B cell (primary cell): ENCODE measurements around the gene RPA3. TPM values are rescaled to one million over a fixed set of nuclear protein-coding genes. Genes with fewer than 3 reads are reported as not detected.

Experiments
- ATAC-seq: fragments of 200-7000 bp; cut with Tn5 transposase; one replicate; pipeline ENCODE4 v1.10.0; 2021; ENCODE audit warnings: low read depth, mild to moderate bottlenecking, moderate number of reproducible peaks, moderate library complexity
- CTCF ChIA-PET: fragments of 350-600 bp; sonication (Branson Sonifier 250); formaldehyde crosslinking; loops from one replicate; lab custom pipeline; 2021; ENCODE audit warnings: antibody characterized with exemption, inconsistent platforms; lab: Charles Lee
- POLR2A ChIA-PET: fragments of 350-600 bp; sonication (Branson Sonifier 250); formaldehyde crosslinking; loops from one replicate; lab custom pipeline; 2021; ENCODE audit warnings: antibody characterized with exemption; lab: Charles Lee
- DNase-seq: peaks from one replicate; pipeline ENCODE4 v3.0.0; 2013
- H2AFZ ChIP-seq: 2 replicates; pipeline ENCODE4 v1.6.1; 2012; ENCODE audit warnings: mild to moderate bottlenecking, low read depth, low read length; ENCODE audit not compliant: insufficient read depth, poor library complexity, severe bottlenecking
- H3K27ac ChIP-seq, 2 donors: 1 replicate in 1 of 2; 2 replicates in 1 of 2; pipeline ENCODE4 v1.5.1; 2012 to 2013; ENCODE audit warnings: low read length in 2 of 2, mild to moderate bottlenecking in 2 of 2, moderate library complexity in 1 of 2
- H3K27me3 ChIP-seq, 4 experiments: fragments of 200-600 bp in 1 of 4; sonication (generic) in 1 of 4; replicated peaks in 1 of 4; 1 replicate in 2 of 4; 2 replicates in 2 of 4; pipeline versions ENCODE4 v1.6.1 to v1.7.0; 2013 to 2016; ENCODE audit warnings: low read length in 3 of 4, mild to moderate bottlenecking in 2 of 4, mixed read lengths in 1 of 4, moderate library complexity in 1 of 4; ENCODE audit not compliant: insufficient read depth in 4 of 4, control insufficient read depth in 3 of 4; ENCODE audit errors: control extremely low read depth in 1 of 4
- H3K36me3 ChIP-seq, 2 experiments: replicated peaks in 1 of 2; 1 replicate in 1 of 2; 2 replicates in 1 of 2; pipeline versions ENCODE4 v1.6.1 to v1.7.1; 2013; ENCODE audit warnings: low read length in 1 of 2; ENCODE audit not compliant: insufficient read depth in 2 of 2, control insufficient read depth in 1 of 2; ENCODE audit errors: control extremely low read depth in 1 of 2, extremely low read depth in 1 of 2
- H3K4me1 ChIP-seq, 2 donors: fragments of 200-600 bp in 1 of 2; sonication (generic) in 1 of 2; 1 replicate in 1 of 2; 2 replicates in 1 of 2; pipeline versions ENCODE4 v1.5.1 to v1.6.1; 2013 to 2017; ENCODE audit warnings: low read length in 2 of 2; ENCODE audit not compliant: control insufficient read depth in 2 of 2, insufficient read depth in 2 of 2
- H3K4me2 ChIP-seq: replicated peaks from 2 replicates; pipeline ENCODE3; 2012; ENCODE audit warnings: mild to moderate bottlenecking, low read depth, low read length; ENCODE audit not compliant: poor library complexity, severe bottlenecking
- H3K4me3 ChIP-seq, 5 experiments: fragments of 200-600 bp in 1 of 5; sonication (generic) in 1 of 5; 1 replicate in 3 of 5; 2 replicates in 2 of 5; pipeline versions ENCODE4 v1.5.1 to v1.7.0; 2011 to 2016; ENCODE audit warnings: low read length in 4 of 5, mild to moderate bottlenecking in 4 of 5, low read depth in 2 of 5, control low read depth in 1 of 5, moderate library complexity in 1 of 5; ENCODE audit not compliant: insufficient read depth in 1 of 5; ENCODE audit errors: control extremely low read depth in 1 of 5, extremely low read depth in 1 of 5
- H3K79me2 ChIP-seq: fragments of 200-600 bp; sonication (generic); one replicate; pipeline ENCODE4 v1.6.0; 2016; ENCODE audit warnings: low read length; ENCODE audit not compliant: control insufficient read depth, insufficient read depth
- H3K9ac ChIP-seq: fragments of 200-600 bp; sonication (generic); 2 replicates; pipeline ENCODE4 v1.6.1; 2017; ENCODE audit warnings: mild to moderate bottlenecking, low read length, moderate library complexity
- H3K9me3 ChIP-seq, 3 donors: one replicate each; pipeline versions ENCODE4 v1.6.1 to v1.7.1; 2013; ENCODE audit warnings: low read length in 2 of 3; ENCODE audit not compliant: control insufficient read depth in 2 of 3, insufficient read depth in 1 of 3; ENCODE audit errors: control extremely low read depth in 1 of 3
- H4K20me1 ChIP-seq: 2 replicates; pipeline ENCODE4 v1.6.0; 2012; ENCODE audit warnings: mild to moderate bottlenecking, low read length; ENCODE audit not compliant: insufficient read depth, control insufficient read depth, poor library complexity, severe bottlenecking
- H3K27ac Mint-ChIP-seq: one replicate; pipeline ENCODE4 v1.8.0; 2021; ENCODE audit warnings: mixed read lengths
- H3K27me3 Mint-ChIP-seq: one replicate; pipeline ENCODE4 v1.8.0; 2021; ENCODE audit warnings: mixed read lengths
- H3K4me1 Mint-ChIP-seq: one replicate; pipeline ENCODE4 v1.8.0; 2021; ENCODE audit warnings: mixed read lengths
- H3K4me3 Mint-ChIP-seq: one replicate; pipeline ENCODE4 v1.8.0; 2021; ENCODE audit warnings: mixed read lengths
- H3K9me3 Mint-ChIP-seq: one replicate; pipeline ENCODE4 v1.8.0; 2022; ENCODE audit warnings: mixed read lengths; ENCODE audit not compliant: insufficient read depth
- EZH2 ChIP-seq: IDR thresholded peaks from 2 replicates; pipeline ENCODE4 v1.6.1; 2012; ENCODE audit warnings: borderline replicate concordance, low read depth, mild to moderate bottlenecking, moderate library complexity, low read length; ENCODE audit not compliant: insufficient read depth, poor library complexity, severe bottlenecking
- WGBS: methylation state at CpG from one replicate; pipeline ENCODE4 v1.1.5; 2013; ENCODE audit warnings: missing lambda C conversion rate; ENCODE audit not compliant: insufficient coverage; 5-methylcytosine and 5-hydroxymethylcytosine counted together
- intact Hi-C: fragments of 100-400 bp; cut with micrococcal nuclease; formaldehyde crosslinking; loops from one replicate; pipeline ENCODE4 v1.10.0; 2022
- polyA plus RNA-seq: library from polyadenylated mRNA; depleted of rRNA; stranded (reverse); fragments of >200 nt; gene quantifications from 2 replicates; pipeline ENCODE4 v1.2.3, GENCODE V29; 2012
- total RNA-seq, 2 donors: library from RNA; stranded (reverse); fragments of 120-200 nt in 1 of 2; gene quantifications; 1 replicate in 1 of 2; 2 replicates in 1 of 2; pipeline versions ENCODE4 v1.2.3 to v1.2.4, GENCODE V29; 2013 to 2022
- TF ChIP-seq, protein P1 (sequence below): fragments of 200-600 bp; IDR thresholded peaks from one replicate; pipeline ENCODE4 v1.8.0; 2022; ENCODE audit warnings: antibody characterized with exemption, mild to moderate bottlenecking

The RPA3 gene
- total and polyA plus RNA-seq, 2 donors (not counting 1 experiment from before 2014, with no cell fraction given): 25.6 to 49.3 TPM

DNA sequence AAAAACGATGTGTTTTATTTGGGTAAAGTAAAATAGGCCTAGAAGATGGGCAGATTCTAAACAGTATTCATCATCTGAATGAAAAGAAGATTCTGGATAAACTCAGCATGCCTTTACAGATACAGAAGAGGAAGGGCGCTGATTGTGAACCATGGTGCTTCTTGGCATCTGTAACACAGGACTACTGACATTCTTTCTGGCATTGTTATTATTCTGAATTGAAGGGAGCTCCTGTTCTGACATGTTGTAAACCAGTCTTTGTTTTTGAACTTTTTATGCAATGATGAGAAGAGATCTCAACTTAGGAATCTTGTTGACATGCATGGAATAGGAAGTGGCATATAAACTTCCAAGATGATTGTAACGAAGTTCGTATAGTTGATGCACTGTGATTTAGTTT lies 13.5 kb downstream of the RPA3 start:
- intact Hi-C loops: no loop called here
- Histone ChIP-seq H3K27ac (no peak overlapping the region), H3K36me3 (no peaks in the 10 kb centered on the region), H3K9ac (no peak overlapping the region), H3K27me3 (no peaks in the 10 kb centered on the region), H2AFZ (no peak overlapping the region), H4K20me1 (peaks cover 8% of the 10 kb centered on the region), H3K4me2 (no peak overlapping the region), H3K4me3 (no peak overlapping the region), H3K79me2 (peaks cover 11% of the 10 kb centered on the region), H3K4me1 (peaks cover 14 to 19% of the 10 kb centered on the region in 2 donors), H3K9me3 (no peaks in the 10 kb centered on the region)
- Mint-ChIP-seq H3K27me3 (no peaks in the 10 kb centered on the region), H3K9me3 (no peaks in the 10 kb centered on the region), H3K4me1 (peaks cover 46% of the 10 kb centered on the region), H3K27ac (no peak overlapping the region), H3K4me3 (no peak overlapping the region)
- WGBS: no CpG with 5 or more reads among the region's 4 CpGs
- TF ChIP-seq EZH2: no peak
- TF ChIP-seq, protein P1, sequence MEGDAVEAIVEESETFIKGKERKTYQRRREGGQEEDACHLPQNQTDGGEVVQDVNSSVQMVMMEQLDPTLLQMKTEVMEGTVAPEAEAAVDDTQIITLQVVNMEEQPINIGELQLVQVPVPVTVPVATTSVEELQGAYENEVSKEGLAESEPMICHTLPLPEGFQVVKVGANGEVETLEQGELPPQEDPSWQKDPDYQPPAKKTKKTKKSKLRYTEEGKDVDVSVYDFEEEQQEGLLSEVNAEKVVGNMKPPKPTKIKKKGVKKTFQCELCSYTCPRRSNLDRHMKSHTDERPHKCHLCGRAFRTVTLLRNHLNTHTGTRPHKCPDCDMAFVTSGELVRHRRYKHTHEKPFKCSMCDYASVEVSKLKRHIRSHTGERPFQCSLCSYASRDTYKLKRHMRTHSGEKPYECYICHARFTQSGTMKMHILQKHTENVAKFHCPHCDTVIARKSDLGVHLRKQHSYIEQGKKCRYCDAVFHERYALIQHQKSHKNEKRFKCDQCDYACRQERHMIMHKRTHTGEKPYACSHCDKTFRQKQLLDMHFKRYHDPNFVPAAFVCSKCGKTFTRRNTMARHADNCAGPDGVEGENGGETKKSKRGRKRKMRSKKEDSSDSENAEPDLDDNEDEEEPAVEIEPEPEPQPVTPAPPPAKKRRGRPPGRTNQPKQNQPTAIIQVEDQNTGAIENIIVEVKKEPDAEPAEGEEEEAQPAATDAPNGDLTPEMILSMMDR: no peak
- ATAC-seq (no peak), DNase-seq (no peak)
- ChIA-PET CTCF (no interaction called here), POLR2A (no interaction called here)

DNA sequence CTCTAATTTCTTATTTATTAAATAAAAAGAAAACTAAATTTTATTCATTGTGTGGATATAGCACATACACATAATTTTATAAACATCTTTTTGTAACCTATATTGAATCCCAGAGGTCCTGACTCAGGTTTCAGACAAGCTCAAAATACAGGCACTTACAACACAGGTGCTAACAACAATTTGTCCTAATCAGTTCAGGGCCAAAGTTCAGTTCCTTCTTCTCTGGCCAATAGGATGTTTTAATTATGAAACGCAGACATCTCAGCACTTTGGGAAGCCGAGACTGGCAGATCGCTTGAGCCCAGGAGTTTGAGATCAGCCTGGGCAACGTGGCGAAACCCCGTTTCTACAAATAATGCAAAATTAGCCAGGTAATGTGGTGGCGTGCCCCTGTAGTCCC lies 15.0 kb downstream of the RPA3 start:
- ATAC-seq: no peak
- POLR2A ChIA-PET: no interaction called here
- H3K4me3 Mint-ChIP-seq: no peak overlapping the region

More for the DNA sequence above, 15.0 kb downstream of the RPA3 start:
- peaks cover 24% of the 10 kb centered on the region in 2 donors for H3K4me1 ChIP-seq
- H3K9me3 ChIP-seq: no peaks in the 10 kb centered on the region
- H3K27ac Mint-ChIP-seq: no peak overlapping the region
- no peak overlapping the region for H2AFZ ChIP-seq
- 100% methylated on average over 7 of the region's 7 CpGs for WGBS
- H3K9me3 Mint-ChIP-seq: no peaks in the 10 kb centered on the region
- CTCF ChIA-PET: no interaction called here
- no peak for DNase-seq
- no peak overlapping the region for H3K9ac ChIP-seq
- TF ChIP-seq, protein P1: no peak
- no peak for TF ChIP-seq EZH2
- H3K4me3 ChIP-seq: no peak overlapping the region
- H3K79me2 ChIP-seq: peaks cover 17% of the 10 kb centered on the region
- intact Hi-C loops: no loop called here
- peaks cover 8% of the 10 kb centered on the region for H4K20me1 ChIP-seq
- no peak overlapping the region for H3K27ac ChIP-seq
- H3K4me1 Mint-ChIP-seq: peaks cover 47% of the 10 kb centered on the region
- no peaks in the 10 kb centered on the region for H3K27me3 ChIP-seq
- H3K27me3 Mint-ChIP-seq: no peaks in the 10 kb centered on the region
- no peak overlapping the region for H3K4me2 ChIP-seq
- H3K36me3 ChIP-seq: no peaks in the 10 kb centered on the region
